GM23338 (cell line): ENCODE measurements around the gene FRAT2.

Experiments
- CREB1 ChIP-seq: fragments of 250-450 bp; sonication (Bioruptor Pico); IDR thresholded peaks from 2 replicates; pipeline ENCODE4 v1.5.0; 2020; ENCODE audit warnings: low read depth, mild to moderate bottlenecking, moderate library complexity
- EZH2 ChIP-seq: fragments of 200-600 bp; sonication (generic); IDR thresholded peaks from one replicate; pipeline ENCODE4 v1.8.0; 2017; ENCODE audit warnings: antibody characterized with exemption, mild to moderate bottlenecking, low read depth; ENCODE audit not compliant: unreplicated experiment
- POLR2AphosphoS5 ChIP-seq: IDR thresholded peaks from 2 replicates; pipeline ENCODE4 v1.6.1; 2016; ENCODE audit warnings: antibody characterized with exemption, low read depth
- TF ChIP-seq, protein P1 (sequence below), 2 experiments: fragments of 200-600 bp in 1 of 2; sonication (generic) in 1 of 2; conservative IDR thresholded peaks; 2 replicates each; pipeline versions ENCODE4 v1.5.1 to v1.6.1; 2016 to 2017; ENCODE audit warnings: antibody characterized with exemption in 2 of 2, low read depth in 2 of 2, mild to moderate bottlenecking in 2 of 2, moderate library complexity in 1 of 2
- TF ChIP-seq, protein P2 (sequence below): IDR thresholded peaks from one replicate; pipeline ENCODE4 v1.6.1; 2018; ENCODE audit warnings: antibody characterized with exemption; ENCODE audit not compliant: unreplicated experiment

DNA sequence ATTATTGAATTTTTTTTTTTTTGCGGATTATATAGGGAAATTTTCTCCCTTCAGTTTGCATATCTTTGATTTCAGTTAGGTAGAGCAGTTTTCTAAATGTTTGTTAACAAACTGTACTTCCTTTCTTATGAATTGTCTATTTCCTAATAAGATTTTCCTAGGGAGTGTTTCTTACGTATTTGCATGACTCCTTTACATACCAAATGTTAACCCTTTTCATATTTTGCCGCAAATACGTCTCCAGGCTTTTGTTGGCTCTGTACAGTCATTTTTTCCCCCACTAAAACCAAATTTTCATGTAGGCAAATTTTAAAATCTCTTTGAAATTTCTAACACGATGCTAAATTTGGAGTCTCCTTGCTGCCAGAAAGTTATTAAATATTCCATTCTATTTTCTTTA is 1.9 kb upstream of the FRAT2 start:
- TF ChIP-seq, protein P1, sequence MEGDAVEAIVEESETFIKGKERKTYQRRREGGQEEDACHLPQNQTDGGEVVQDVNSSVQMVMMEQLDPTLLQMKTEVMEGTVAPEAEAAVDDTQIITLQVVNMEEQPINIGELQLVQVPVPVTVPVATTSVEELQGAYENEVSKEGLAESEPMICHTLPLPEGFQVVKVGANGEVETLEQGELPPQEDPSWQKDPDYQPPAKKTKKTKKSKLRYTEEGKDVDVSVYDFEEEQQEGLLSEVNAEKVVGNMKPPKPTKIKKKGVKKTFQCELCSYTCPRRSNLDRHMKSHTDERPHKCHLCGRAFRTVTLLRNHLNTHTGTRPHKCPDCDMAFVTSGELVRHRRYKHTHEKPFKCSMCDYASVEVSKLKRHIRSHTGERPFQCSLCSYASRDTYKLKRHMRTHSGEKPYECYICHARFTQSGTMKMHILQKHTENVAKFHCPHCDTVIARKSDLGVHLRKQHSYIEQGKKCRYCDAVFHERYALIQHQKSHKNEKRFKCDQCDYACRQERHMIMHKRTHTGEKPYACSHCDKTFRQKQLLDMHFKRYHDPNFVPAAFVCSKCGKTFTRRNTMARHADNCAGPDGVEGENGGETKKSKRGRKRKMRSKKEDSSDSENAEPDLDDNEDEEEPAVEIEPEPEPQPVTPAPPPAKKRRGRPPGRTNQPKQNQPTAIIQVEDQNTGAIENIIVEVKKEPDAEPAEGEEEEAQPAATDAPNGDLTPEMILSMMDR (conservative IDR thresholded peaks at IDR 0.05; ENCODE audit: low read depth in 2 of 2) = no peak
- TF ChIP-seq CREB1 (CRISPR knock-in tag) (no peak), EZH2 (no peak), POLR2AphosphoS5 (no peak)
- TF ChIP-seq, protein P2, sequence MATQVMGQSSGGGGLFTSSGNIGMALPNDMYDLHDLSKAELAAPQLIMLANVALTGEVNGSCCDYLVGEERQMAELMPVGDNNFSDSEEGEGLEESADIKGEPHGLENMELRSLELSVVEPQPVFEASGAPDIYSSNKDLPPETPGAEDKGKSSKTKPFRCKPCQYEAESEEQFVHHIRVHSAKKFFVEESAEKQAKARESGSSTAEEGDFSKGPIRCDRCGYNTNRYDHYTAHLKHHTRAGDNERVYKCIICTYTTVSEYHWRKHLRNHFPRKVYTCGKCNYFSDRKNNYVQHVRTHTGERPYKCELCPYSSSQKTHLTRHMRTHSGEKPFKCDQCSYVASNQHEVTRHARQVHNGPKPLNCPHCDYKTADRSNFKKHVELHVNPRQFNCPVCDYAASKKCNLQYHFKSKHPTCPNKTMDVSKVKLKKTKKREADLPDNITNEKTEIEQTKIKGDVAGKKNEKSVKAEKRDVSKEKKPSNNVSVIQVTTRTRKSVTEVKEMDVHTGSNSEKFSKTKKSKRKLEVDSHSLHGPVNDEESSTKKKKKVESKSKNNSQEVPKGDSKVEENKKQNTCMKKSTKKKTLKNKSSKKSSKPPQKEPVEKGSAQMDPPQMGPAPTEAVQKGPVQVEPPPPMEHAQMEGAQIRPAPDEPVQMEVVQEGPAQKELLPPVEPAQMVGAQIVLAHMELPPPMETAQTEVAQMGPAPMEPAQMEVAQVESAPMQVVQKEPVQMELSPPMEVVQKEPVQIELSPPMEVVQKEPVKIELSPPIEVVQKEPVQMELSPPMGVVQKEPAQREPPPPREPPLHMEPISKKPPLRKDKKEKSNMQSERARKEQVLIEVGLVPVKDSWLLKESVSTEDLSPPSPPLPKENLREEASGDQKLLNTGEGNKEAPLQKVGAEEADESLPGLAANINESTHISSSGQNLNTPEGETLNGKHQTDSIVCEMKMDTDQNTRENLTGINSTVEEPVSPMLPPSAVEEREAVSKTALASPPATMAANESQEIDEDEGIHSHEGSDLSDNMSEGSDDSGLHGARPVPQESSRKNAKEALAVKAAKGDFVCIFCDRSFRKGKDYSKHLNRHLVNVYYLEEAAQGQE = no peak
